SK-N-SH (cell line): ENCODE results near the gene GUCY2F. TPM values are rescaled to one million over a fixed set of nuclear protein-coding genes. Genes with fewer than 3 reads are reported as not detected.

Experiments
- CTCF ChIA-PET: fragments of 300-600, 350-600 bp; formaldehyde crosslinking; extraction: SDS; loops from one replicate; lab custom pipeline; 2021; lab: Yijun Ruan, JAX
- POLR2A ChIA-PET: fragments of 350-600 bp; sonication (Branson Sonifier 250); formaldehyde crosslinking; extraction: SDS; loops from one replicate; lab custom pipeline; 2020; ENCODE audit warnings: antibody characterized with exemption, inconsistent platforms; lab: Yijun Ruan, JAX
- DNase-seq: peaks from one replicate; pipeline ENCODE4 v3.0.0; 2012
- H2AFZ ChIP-seq: fragments of 200-600 bp; sonication (generic); 2 replicates; pipeline ENCODE4 v1.8.1; 2016; ENCODE audit warnings: antibody characterized with exemption, mild to moderate bottlenecking, low read depth
- H3F3A ChIP-seq: fragments of 200-600 bp; sonication (generic); replicated peaks from 2 replicates; pipeline ENCODE3; 2016; ENCODE audit warnings: antibody characterized with exemption, mild to moderate bottlenecking; ENCODE audit not compliant: insufficient read depth
- H3K27ac ChIP-seq, 2 experiments: fragments of 200-500 bp in 1 of 2; fragments of 200-600 bp in 1 of 2; sonication (Bioruptor generic) in 1 of 2; sonication (generic), shearing (Covaris generic) in 1 of 2; 2 replicates each; pipeline versions ENCODE4 v1.5.1 to v1.6.1; 2014 to 2016; ENCODE audit warnings: low read depth in 2 of 2, inconsistent platforms in 1 of 2, low read length in 1 of 2, mild to moderate bottlenecking in 1 of 2, mixed read lengths in 1 of 2
- H3K27me3 ChIP-seq: fragments of 200-600 bp; sonication (generic), shearing (Covaris generic); 2 replicates; pipeline ENCODE4 v1.6.1; 2016; ENCODE audit warnings: mixed run types; ENCODE audit not compliant: insufficient read depth
- H3K36me3 ChIP-seq, 2 experiments: fragments of 200-500 bp in 1 of 2; fragments of 200-600 bp in 1 of 2; sonication (Bioruptor generic) in 1 of 2; sonication (generic) in 1 of 2; replicated peaks in 1 of 2; 2 replicates each; pipeline versions ENCODE3 to v1.5.1; 2014 to 2016; ENCODE audit warnings: low read length in 1 of 2, mild to moderate bottlenecking in 1 of 2; ENCODE audit not compliant: insufficient read depth in 2 of 2, control insufficient read depth in 1 of 2
- H3K4me1 ChIP-seq, 2 experiments: fragments of 200-500 bp in 1 of 2; fragments of 200-600 bp in 1 of 2; sonication (Bioruptor generic) in 1 of 2; sonication (generic), shearing (Covaris generic) in 1 of 2; 2 replicates each; pipeline versions ENCODE4 v1.5.1 to v1.6.1; 2014 to 2016; ENCODE audit warnings: low read depth in 1 of 2, low read length in 1 of 2, mixed run types in 1 of 2; ENCODE audit not compliant: insufficient read depth in 2 of 2, control insufficient read depth in 1 of 2
- H3K4me2 ChIP-seq: fragments of 200-600 bp; sonication (generic), shearing (Covaris generic); 2 replicates; pipeline ENCODE4 v1.6.1; 2017; ENCODE audit warnings: mixed run types
- H3K4me3 ChIP-seq, 2 experiments: fragments of 200-500 bp in 1 of 2; fragments of 200-600 bp in 1 of 2; sonication (Bioruptor generic) in 1 of 2; sonication (generic), shearing (Covaris generic) in 1 of 2; 2 replicates each; pipeline versions ENCODE4 v1.5.1 to v1.8.1; 2014 to 2016; ENCODE audit warnings: low read depth in 2 of 2, inconsistent platforms in 1 of 2, low read length in 1 of 2, mild to moderate bottlenecking in 1 of 2, mixed read lengths in 1 of 2, moderate library complexity in 1 of 2
- H3K79me2 ChIP-seq: fragments of 200-600 bp; sonication (generic); 2 replicates; pipeline ENCODE4 v1.8.1; 2017; ENCODE audit warnings: mild to moderate bottlenecking; ENCODE audit not compliant: insufficient read depth
- H3K9ac ChIP-seq: fragments of 200-600 bp; sonication (generic); 2 replicates; pipeline ENCODE4 v1.6.1; 2017; ENCODE audit warnings: mixed run types
- H3K9me2 ChIP-seq: fragments of 200-600 bp; sonication (generic); 2 replicates; pipeline ENCODE4 v1.6.1; 2017; ENCODE audit warnings: mixed run types
- H3K9me3 ChIP-seq: fragments of 200-600 bp; sonication (generic); 2 replicates; pipeline ENCODE4 v1.6.1; 2017; ENCODE audit warnings: mixed run types, mild to moderate bottlenecking, moderate library complexity
- H4K20me1 ChIP-seq: fragments of 200-600 bp; sonication (generic); 2 replicates; pipeline ENCODE4 v1.6.1; 2017; ENCODE audit warnings: mild to moderate bottlenecking, mixed run types; ENCODE audit not compliant: insufficient read depth
- CHD2 ChIP-seq: fragments of 150-350 bp; IDR thresholded peaks from 2 replicates; pipeline ENCODE4 v1.6.1; 2018; ENCODE audit warnings: low read length; ENCODE audit not compliant: partially characterized antibody
- EP300 ChIP-seq, 2 experiments: IDR thresholded peaks; 2 replicates each; pipeline versions ENCODE4 v1.4.0 to v1.6.1; 2012; ENCODE audit warnings: borderline replicate concordance in 1 of 2, low read depth in 1 of 2, low read length in 1 of 2
- FOSL2 ChIP-seq: IDR thresholded peaks from 2 replicates; pipeline ENCODE4 v1.4.0; 2012; ENCODE audit warnings: low read depth, mild to moderate bottlenecking, moderate library complexity, borderline replicate concordance
- FOXJ3 ChIP-seq: sonication (generic); formaldehyde crosslinking; IDR thresholded peaks from 2 replicates; pipeline ENCODE4 v1.5.1; 2020; ENCODE audit warnings: mild to moderate bottlenecking, missing genetic modification reagents
- GABPA ChIP-seq: IDR thresholded peaks from 2 replicates; pipeline ENCODE4 v1.4.0; 2012; ENCODE audit warnings: low read depth, mild to moderate bottlenecking
- JUND ChIP-seq: IDR thresholded peaks from 2 replicates; pipeline ENCODE4 v1.4.0; 2012
- MEF2A ChIP-seq: IDR thresholded peaks from 2 replicates; pipeline ENCODE4 v1.4.0; 2012; ENCODE audit warnings: low read depth, borderline replicate concordance
- NFIC ChIP-seq: IDR thresholded peaks from 2 replicates; pipeline ENCODE4 v1.4.0; 2012; ENCODE audit warnings: borderline replicate concordance
- PBX3 ChIP-seq: IDR thresholded peaks from 2 replicates; pipeline ENCODE4; 2012
- POLR2AphosphoS5 ChIP-seq: IDR thresholded peaks from 2 replicates; pipeline ENCODE4 v1.6.1; 2012; ENCODE audit warnings: low read depth, low read length
- RXRA ChIP-seq: IDR thresholded peaks from 2 replicates; pipeline ENCODE4 v1.4.0; 2012; ENCODE audit warnings: low read depth, mild to moderate bottlenecking, borderline replicate concordance
- SMC3 ChIP-seq: IDR thresholded peaks from 2 replicates; pipeline ENCODE4 v1.6.1; 2012; ENCODE audit warnings: low read depth, low read length, improper control_type of control experiment
- TAF1 ChIP-seq: IDR thresholded peaks from 2 replicates; pipeline ENCODE4 v1.6.1; 2012; ENCODE audit warnings: low read depth, mild to moderate bottlenecking, low read length, moderate library complexity, borderline replicate concordance
- TCF12 ChIP-seq: IDR thresholded peaks from 2 replicates; pipeline ENCODE4 v1.4.0; 2012
- USF2 ChIP-seq: fragments of 150-350 bp; IDR thresholded peaks from 2 replicates; pipeline ENCODE4 v1.6.1; 2017; ENCODE audit warnings: antibody characterized with exemption, low read length, low read depth, borderline replicate concordance
- WGBS: methylation state at CpG from one replicate; pipeline ENCODE4 v1.1.6; 2017; ENCODE audit warnings: low lambda C conversion rate; 5-methylcytosine and 5-hydroxymethylcytosine counted together
- polyA plus RNA-seq, 3 experiments: library from polyadenylated mRNA; depleted of rRNA; stranded (reverse); fragments of >200 nt; gene quantifications; 2 replicates each; pipeline ENCODE4 v1.2.3, GENCODE V29; 2012
- TF ChIP-seq, protein P1 (sequence below): IDR thresholded peaks from 2 replicates; pipeline ENCODE4 v1.4.0; 2012; ENCODE audit warnings: low read depth
- TF ChIP-seq, protein P2 (sequence below): IDR thresholded peaks from 2 replicates; pipeline ENCODE4 v1.4.0; 2012; ENCODE audit warnings: low read depth, borderline replicate concordance

The GUCY2F gene
- polyA plus RNA-seq, 1 of the 3 experiments (the other 2 are of a cell fraction) = not detected

DNA sequence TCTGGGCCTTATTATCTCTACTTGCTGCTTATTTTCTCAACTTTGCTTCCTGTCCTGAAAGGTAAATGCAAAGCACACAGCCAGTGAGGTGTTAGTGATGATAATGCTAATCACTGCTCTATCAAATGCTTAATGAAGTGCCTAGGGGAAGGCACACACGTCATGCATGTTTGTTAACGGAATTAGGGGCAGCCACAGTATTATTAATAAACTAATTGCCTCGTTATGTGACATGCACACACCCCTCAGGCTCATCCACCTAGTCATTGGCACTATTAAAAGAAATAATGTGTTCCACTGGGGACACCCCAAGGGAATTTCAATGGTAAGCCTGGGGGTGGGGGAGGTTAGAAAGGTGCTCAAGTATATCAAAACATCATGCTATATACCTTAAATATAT, 125.2 kb downstream of the GUCY2F start:
- TF ChIP-seq TAF1 = no peak
- no peak for TF ChIP-seq FOSL2
- TF ChIP-seq NFIC = no peak
- TF ChIP-seq, protein P1, sequence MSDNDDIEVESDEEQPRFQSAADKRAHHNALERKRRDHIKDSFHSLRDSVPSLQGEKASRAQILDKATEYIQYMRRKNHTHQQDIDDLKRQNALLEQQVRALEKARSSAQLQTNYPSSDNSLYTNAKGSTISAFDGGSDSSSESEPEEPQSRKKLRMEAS = no peak
- TF ChIP-seq JUND = no peak
- no peak for TF ChIP-seq SMC3
- TF ChIP-seq RXRA = no peak
- no peak for TF ChIP-seq GABPA
- no peak for TF ChIP-seq CHD2
- TF ChIP-seq USF2 = no peak
- TF ChIP-seq, protein P2, sequence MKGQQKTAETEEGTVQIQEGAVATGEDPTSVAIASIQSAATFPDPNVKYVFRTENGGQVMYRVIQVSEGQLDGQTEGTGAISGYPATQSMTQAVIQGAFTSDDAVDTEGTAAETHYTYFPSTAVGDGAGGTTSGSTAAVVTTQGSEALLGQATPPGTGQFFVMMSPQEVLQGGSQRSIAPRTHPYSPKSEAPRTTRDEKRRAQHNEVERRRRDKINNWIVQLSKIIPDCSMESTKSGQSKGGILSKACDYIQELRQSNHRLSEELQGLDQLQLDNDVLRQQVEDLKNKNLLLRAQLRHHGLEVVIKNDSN = no peak
- TF ChIP-seq FOXJ3 (CRISPR knock-in tag) = no peak
- TF ChIP-seq, all 33 proteins: peak for 0
- no peak overlapping the region for H3K27ac ChIP-seq
- 0% methylated on average over 3 of the region's 3 CpGs for WGBS
- H3K4me2 ChIP-seq = no peak overlapping the region
- no peaks in the 10 kb centered on the region for H3K79me2 ChIP-seq
- no peaks in the 10 kb centered on the region for H3K36me3 ChIP-seq
- no peak for DNase-seq
- H3F3A ChIP-seq = no peaks in the 10 kb centered on the region
- no peak overlapping the region for H3K9ac ChIP-seq
- peaks cover 3% of the 10 kb centered on the region; the same call in 1 of the 2 replicates for H3K27me3 ChIP-seq
- no peaks in the 10 kb centered on the region for H3K9me3 ChIP-seq
- ChIA-PET POLR2A (no interaction called here), CTCF (no interaction called here)
- H3K9me2 ChIP-seq = no peaks in the 10 kb centered on the region
- H3K4me1 ChIP-seq = no peaks in the 10 kb centered on the region
- H2AFZ ChIP-seq = no peak overlapping the region
- H3K4me3 ChIP-seq = no peak overlapping the region
- no peaks in the 10 kb centered on the region for H4K20me1 ChIP-seq

DNA sequence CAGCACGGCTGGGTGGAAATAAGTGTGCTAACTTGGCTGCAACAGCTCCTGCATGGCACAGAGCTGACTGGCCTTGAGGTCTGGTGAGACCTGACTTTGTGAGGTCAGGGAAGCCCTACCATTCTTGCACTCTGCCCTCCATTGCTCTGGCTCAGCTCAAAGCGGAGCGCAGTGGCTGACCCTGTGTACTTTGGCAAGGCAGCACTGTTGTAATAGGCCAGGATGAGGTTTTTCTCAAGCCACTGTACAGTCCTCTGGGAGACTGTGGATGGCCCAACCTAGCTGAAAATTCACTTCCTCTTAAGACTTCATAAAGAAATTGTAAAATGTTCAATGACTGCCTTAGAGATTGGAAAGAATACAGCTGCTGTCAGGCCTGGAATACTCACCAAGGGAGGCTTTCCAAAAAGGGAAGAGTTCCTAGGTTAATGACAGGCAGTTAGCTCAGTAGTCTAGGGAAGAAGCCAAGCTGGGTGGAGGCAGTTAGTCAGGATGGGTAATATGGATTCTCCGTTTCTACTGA, 129.8 kb downstream of the GUCY2F start:
- 6% methylated on average over 3 of the region's 4 CpGs for WGBS
- H3K4me3 ChIP-seq = no peak overlapping the region
- no peak for DNase-seq
- no peak overlapping the region for H2AFZ ChIP-seq
- H3K27me3 ChIP-seq = peaks cover 4% of the 10 kb centered on the region; the same call in 1 of the 2 replicates
- no peaks in the 10 kb centered on the region for H3K9me2 ChIP-seq
- H3K9me3 ChIP-seq = no peaks in the 10 kb centered on the region
- H3K4me2 ChIP-seq = no peak overlapping the region
- H3K36me3 ChIP-seq = no peaks in the 10 kb centered on the region
- POLR2A ChIA-PET = no interaction called here
- H4K20me1 ChIP-seq = no peaks in the 10 kb centered on the region
- H3F3A ChIP-seq = no peaks in the 10 kb centered on the region
- no peaks in the 10 kb centered on the region for H3K4me1 ChIP-seq
- H3K79me2 ChIP-seq = no peaks in the 10 kb centered on the region
- CTCF ChIA-PET = no interaction called here
- TF ChIP-seq POLR2AphosphoS5 (no peak), JUND (no peak), PBX3 (no peak), TCF12 (no peak), GABPA (no peak), NFIC (no peak), MEF2A (no peak), CHD2 (no peak), EP300 (IDR thresholded peaks at IDR 0.05; ENCODE audit: borderline replicate concordance in 1 of 2, low read depth in 1 of 2, low read length in 1 of 2) (no peak)
- no peak overlapping the region for H3K27ac ChIP-seq
- H3K9ac ChIP-seq = no peak overlapping the region
